NCI-H748 (cell line): Measurements from ENCODE around the gene CROCC2.

Experiments used
- DNase-seq: peaks from one replicate; lab custom pipeline; 2025; ENCODE audit not compliant: unreplicated experiment; lab: John Stamatoyannopoulos, UW

The CROCC2 gene

GRCh38 chr2:240983361-240983995 lies 77.3 kb downstream of the CROCC2 start:
- DNase-seq, result peak; percentile 84

DNA sequence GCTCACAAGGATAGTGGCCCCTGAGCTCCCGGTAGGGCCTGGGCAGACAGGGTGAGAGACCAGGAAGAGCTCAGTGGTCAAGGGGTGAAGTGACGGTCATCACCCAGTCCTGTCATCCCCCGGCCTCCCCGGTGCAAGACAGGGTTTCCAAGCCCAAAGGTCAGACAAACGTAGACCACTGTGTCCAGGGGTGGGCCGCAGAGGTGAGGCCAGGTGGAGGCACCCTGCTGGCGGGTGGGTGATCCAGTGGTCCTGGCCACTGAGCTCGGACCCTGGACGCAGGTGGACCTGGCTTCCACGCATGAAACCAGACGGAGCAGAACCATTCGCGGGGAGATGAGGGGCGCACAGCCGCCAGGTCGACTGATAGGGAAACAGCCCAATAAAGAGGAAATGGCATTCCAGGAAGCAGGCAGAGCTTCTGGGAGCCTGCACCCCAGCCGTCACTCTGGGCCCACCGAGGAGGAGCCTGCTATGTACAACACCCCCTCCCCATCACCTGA lies 77.9 kb downstream of the CROCC2 start:
- no peak for DNase-seq

DNA sequence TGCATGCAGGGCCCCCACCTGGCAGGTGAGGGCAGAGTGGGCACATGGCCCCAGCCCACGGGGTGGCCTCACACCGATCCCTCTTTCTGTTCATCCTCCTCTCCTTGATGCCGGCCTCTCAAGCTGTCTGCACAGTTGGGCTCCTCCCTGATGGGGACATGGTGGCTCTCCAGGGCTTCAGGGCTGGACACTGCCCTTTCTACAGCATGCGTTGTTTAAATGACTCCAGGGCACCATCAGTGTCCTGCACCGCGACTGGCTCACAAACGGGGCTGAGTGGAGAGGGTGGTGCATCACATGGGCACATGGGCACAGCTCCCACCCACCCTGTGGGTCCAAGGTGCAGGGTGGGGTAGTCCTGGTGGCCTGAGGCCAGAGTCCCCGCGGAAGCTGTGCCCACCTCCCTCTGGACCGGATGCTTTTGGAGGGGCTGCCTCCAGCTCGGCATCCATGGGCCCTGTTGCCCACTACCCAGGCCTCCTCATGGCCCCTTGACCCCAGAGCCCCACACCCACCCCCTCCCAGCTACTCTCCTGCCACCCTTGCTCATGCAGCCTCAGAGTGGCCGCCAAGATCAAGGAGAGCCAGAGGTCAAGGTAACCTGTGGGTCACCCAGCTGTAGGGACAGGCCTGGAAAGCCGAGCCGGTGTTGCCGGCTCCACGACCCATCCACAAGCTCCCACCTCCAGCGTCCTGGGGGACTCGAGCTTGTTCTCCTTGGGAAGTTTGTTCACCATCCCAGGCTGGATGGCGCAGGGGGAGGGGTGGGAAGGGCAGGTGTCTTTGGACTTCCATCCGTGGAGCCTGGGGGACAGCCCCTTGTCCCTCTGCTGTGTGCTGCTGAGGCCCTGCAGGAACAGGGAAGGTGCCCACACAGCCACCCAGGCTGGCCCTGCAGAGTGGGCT lies 80.0 kb downstream of the CROCC2 start:
- no peak for DNase-seq

- DNase-seq, result no peak
These were observed 80.8 kb downstream of the CROCC2 start for GRCh38 chr2:240986787-240987411.

DNA sequence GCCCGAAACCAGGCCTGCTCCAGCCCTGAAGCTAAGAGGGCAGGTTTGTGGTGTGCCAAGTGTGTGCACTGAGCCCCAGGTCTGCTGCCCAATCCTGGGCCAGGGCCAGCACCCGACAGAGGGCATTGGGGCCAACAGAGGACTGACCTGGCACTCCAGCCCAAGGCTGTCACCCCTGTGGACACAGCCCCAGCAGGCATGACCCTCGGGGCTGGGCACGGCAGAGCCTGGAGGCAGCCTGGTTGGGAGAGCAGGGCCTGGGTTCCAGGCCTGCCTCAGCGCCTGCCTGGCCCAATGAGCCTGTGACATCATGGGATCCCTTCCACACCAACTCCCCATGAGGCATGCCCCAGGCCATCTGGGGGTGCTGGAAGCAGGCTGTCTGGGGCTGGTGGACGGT lies 81.5 kb downstream of the CROCC2 start:
- no peak for DNase-seq

- no peak for DNase-seq
These were observed 82.0 kb downstream of the CROCC2 start for GRCh38 chr2:240988146-240988545.

GRCh38 chr2:240988571-240989271 lies 82.6 kb downstream of the CROCC2 start:
- DNase-seq, result no peak

- DNase-seq, result peak; percentile 9
These were observed 83.5 kb downstream of the CROCC2 start for GRCh38 chr2:240989451-240990265.

- no peak for DNase-seq
These were observed 84.1 kb downstream of the CROCC2 start for GRCh38 chr2:240990266-240990529.

DNA sequence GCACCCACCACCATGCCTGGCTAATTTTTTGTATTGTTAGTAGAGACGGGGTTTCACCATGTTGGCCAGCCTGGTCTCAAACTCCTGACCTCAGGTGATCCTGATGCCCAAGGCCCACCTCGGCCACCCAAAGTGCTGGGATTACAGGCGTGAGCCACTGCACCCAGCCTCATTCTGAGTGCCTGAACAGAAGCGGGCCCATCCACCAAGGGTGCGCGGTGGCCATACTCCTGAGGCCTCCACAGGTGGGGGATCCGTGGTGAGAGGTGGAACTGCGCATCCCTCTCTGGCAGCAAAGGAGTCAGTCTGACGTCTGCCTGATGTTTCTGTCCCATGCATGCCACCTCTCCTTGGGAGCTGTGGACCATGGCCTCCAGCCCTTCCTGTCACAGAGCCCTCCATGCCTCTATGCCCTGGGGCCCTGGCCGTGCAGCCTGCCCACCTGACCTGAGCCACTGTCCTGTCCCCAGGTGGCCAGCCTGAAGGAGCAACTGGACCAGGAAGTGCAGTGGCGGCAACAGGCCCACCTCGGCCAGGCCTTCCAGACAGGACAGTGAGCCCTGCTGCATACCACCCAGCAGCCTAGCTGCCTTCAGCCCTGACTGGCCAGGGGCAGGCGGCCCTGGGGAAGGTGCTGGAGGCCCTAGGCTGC lies 84.7 kb downstream of the CROCC2 start:
- DNase-seq, result no peak

- DNase-seq, result peak; percentile 33
These were observed 85.5 kb downstream of the CROCC2 start for GRCh38 chr2:240991378-240992263.

GRCh38 chr2:240992572-240993291 lies 86.6 kb downstream of the CROCC2 start:
- DNase-seq, result no peak

DNA sequence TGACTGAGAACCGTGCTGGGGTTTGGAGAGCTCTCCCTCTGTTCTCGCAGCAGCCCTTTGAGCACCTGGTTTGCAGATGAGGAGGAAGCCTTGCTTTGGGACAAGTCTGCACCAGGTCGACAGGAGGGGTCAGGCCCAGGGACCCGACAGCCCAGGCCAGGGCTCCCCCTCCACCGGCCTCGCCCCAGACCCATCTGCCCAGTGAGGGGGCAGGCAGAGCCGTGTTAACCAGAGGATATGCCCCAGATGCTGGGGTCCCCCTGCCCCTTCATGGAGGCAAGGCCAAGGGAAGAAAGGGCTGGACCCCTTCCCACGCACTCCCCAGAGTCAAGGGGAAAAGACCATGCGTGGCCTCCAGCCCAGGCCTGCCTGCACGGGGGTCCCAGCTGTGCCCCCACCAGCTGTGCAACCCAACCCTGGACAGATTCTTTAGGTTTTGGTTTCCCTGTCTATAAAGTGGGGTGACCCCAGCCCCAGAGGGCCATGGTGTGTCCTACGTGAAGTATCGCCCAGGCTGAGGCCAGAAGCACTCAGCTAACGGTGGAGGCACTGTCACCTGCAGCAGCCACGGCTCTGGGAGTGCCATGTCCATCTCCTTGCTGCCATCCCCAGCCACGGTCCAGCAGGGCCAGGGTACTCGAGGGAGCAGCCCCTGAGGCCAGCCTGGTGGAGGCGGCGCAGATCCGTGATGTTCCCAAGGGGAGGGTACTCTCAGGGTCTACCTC lies 87.5 kb downstream of the CROCC2 start:
- no peak for DNase-seq

DNA sequence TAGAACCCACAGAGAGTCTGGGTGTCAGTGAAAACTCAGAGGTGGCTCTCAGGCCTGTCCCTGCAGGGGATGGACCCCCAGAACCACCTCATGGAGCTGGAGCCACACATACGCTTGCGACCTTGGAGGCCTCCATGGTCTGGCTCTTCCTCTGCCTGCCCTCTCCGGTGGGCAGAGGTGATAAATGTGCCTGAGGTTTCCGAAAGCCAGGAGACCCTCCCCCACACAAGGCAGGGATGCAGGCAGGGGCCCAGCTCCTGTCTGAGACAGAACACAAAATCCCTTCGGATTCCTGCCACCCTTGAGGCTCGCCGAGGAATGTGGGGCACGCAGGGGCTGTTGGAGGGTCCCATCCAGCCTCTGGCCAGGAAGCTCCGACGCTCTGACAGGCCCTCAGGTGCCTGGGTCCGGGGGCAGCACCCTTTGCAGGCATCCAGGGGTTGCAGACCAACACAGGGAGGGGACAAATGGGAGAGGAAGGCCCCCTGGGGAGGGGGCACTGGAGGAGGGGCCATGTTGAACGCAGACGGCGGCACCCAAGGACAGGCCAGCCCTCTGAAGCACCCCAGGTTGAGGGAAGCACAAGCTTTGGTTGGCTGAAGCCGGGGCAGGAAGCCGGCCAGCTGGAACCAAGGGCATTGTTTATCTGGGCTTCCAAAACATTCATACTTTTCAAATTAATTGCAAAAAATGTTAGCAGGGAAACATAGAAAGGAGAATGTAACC lies 88.2 kb downstream of the CROCC2 start:
- no peak for DNase-seq

- no peak for DNase-seq
These were observed 89.2 kb downstream of the CROCC2 start for GRCh38 chr2:240995041-240996021.
